CD4-positive, alpha-beta T cell treated with Interleukin-17A for 4 hours (primary cell): ENCODE data around the gene LRRC31.

Experiments used
- DNase-seq: peaks from one replicate; pipeline ENCODE4 v3.0.0-alpha.2; 2020; ENCODE audit warnings: mixed read lengths

LRRC31 gene

DNA sequence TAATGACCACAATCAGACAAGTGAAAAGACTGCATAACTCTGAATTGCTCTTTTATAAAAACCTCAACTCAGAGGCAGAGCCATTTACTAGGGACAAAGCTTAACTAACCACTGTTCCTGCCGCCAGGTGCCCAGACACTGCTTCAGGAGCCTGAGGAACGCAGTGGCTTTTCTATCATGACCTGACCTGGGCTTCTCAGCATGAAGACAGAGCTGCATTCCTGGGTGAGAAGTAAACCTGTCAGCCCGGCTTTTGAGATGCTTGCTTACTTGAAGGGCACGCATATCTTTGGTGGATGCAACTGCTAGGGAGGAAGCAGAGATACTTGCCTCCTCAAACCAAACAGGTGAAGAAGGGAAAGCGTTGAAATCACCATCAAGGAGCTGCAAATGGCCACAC is 7.9 kb downstream of the LRRC31 start:
- DNase-seq, result no peak

DNA sequence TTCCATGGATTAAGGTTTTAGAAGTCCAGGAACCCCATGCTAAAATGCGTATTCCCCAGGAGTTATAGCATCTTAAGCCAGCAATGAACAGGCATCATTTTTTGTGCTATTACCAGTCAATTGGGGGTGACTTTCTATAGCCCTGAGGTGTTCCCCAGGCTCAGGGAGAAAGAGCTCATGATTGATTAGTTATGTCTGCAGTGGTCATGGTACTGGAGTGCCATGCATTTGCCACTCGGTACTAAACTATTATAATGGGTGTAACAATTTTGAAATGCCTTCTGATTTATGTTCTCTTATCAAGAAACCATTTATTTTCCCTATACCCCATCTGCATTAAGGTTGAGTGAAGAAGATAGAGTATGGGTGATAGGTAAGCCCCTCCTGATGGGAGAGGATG is 11.9 kb downstream of the LRRC31 start:
- DNase-seq, result no peak

DNA sequence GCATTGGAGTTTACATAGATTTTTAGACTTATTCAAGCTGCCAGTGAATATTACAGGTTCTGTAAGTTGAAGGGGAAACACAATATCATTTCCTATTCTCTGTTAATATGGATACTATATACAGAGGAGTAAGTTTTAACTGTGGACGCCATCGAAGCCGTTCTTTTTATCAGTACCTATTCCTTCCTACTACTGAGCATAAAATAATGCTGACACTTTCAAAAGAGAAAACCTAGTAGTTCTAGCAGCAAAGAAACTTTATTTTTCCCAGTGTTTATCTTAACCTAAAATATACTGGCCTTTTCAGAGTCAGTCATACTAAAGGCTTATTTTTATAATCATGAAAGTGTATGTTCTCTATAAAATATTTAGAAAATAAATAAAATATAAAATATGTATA is 14.2 kb downstream of the LRRC31 start:
- no peak for DNase-seq

DNA sequence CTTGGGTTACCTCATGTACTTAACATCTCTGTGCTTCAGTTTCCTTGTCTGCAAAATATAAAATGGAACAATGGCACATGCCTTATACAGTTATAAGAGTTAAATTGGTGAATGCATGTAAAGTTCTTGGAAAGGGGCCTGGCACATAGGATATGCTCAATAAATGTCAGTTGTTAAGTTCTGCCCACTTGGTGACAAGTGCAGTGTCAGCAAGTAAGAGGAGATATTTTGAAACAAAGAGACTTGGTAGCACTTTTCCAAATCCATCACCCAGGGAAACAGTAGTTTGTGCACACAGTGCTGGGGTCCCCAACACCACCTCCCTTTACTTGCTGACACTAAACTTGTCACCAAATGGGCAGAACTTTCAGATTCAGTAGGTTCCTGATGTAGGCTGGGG is 19.1 kb downstream of the LRRC31 start:
- no peak for DNase-seq

DNA sequence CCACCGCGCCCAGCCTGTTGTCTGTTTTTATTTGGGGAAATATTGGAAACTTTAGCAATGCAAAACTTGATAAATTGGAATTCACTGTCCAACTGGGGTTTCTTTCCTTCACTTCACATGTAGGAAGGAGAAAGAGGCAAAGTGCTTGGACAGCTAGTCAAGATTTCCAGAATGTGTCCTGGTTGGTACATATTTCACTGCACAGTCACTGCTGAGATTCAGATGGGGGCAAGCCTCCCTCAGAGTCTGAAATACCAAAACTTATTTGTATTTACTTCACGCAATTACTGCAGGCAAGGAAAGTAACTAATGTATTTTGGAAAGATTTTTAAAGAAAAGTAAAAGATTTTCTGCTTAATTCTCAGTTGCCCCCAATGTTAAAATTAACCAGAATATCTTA is 21.0 kb downstream of the LRRC31 start:
- DNase-seq, result no peak

DNA sequence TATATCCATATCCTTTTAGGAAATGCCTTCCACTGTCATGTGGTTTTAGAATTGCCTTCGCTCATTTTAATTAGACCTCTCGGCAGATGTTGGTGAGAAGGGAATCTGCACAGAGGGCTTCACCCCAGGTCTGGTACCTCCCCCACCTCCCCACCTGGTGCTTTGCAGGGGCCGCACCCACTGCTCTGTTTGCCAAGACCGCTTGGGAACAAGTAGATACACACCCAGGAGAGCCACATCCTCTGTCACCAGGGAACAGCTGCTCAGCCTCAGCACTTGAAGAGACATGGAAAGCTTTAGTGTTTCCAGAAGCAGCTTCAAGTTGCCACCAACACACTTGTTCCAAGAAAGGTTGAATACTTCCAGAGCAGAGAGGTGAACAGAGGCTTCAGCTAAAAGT is 21.8 kb downstream of the LRRC31 start:
- no peak for DNase-seq

DNA sequence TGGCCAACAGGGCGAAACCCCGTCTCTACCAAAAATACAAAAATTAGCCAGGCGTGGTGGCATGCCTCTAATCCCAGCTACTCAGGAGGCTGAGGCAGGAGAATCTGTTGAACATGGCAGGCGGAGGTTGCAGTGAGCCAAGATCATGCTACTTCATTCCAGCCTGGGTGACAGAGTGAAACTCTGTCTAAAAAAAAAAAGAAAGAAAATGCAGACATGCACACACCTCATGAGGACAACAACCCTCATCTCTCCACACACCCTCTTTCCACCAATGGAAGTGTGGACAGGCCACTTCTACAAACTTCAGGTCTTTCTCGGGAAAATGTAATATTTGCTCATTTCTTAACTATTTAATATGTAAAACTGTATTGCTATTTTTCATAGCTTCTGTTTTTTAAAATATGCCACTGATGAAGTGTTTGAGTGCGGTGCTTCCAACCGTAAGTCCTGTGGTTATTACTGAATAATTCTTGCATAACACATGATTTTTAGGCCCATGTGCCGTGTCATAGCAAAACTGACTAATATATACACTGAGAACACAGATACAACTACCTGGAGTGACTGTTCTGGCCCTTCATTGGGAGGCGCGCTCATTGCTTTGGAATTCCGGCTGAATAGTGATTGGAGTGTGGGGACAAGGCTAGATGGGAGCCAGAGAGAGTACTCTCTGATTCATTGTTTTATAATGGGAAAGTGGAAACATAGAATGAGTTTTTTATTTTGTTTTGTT is 23.1 kb downstream of the LRRC31 start:
- DNase-seq, result no peak

DNA sequence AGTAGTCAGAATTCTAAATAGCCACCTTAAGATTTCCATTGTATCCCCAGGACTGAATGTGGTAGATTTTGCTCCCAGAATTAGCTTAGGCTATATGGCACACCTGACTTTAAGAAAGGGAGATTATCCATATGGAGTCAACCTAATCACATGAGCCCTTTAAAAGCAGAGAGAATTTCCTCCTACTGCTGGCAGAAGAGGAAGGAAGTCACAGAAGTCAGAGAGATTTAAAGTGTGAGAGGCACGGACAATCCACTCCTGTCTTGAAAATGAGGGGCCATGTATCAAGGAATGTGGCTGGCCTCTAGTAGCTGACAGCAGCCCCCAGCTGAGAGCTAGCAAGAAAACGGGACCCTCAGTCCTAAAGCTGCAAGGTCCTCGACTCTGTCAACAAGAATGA is 26.8 kb downstream of the LRRC31 start:
- no peak for DNase-seq

DNA sequence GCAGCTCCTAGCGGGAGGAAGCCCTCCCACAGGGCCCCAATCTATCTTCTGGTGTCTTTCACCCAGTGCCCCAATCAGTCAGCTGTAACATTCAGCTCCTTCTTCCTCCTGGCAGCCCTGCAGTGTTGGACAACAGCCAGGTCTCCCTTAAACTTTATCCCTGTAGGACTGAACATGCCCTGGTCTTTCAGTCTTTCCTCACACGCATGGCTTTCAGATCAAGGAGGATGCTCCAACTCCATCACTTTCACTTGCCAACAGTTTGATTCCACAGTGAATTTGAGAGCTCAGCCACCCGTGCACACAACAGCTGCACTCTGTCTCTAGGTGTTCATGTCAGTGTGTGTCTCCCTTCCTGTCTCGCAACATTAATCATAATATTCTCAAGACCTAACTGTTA is 28.6 kb downstream of the LRRC31 start:
- DNase-seq, result no peak

DNA sequence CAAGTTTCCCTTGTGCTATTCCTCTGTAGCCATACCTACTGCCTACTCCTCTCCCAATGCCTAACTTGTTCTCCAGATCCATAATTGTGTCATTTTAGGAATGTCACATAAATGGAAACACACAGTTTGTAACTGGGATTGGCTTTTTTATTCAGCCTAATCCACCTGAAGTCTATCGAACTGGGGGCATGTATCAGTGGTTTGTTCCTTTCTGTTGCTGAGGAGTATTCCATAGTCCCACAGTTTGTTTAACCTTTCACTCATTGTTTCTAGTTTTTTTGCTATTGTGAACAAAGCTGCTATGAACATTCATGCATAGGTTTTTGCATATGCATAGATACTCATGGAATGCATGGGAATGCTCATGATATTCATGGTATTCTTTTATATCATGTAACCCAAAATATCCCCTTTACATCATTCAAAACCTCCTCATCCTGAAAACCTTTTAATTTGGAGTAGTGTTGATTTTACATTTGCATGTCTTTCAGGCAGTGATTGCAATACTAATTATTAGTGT is 31.2 kb downstream of the LRRC31 start:
- no peak for DNase-seq

DNA sequence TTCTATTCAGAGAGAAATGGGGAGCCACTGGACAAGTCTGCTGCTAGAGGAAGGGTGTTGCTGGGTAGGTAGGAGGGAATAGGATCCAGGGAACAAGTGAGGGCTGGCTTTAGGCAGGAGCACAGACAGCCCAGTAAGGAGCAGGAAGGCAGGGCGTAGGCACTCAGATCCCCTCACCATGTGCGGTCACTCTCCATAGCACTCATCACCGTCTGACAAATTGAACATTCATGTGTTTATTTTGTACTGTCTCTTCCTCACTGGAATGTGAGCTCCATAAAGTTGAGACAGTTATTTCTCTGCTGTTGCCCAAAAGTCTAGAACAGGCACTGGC is 32.8 kb downstream of the LRRC31 start:
- DNase-seq, result no peak

DNA sequence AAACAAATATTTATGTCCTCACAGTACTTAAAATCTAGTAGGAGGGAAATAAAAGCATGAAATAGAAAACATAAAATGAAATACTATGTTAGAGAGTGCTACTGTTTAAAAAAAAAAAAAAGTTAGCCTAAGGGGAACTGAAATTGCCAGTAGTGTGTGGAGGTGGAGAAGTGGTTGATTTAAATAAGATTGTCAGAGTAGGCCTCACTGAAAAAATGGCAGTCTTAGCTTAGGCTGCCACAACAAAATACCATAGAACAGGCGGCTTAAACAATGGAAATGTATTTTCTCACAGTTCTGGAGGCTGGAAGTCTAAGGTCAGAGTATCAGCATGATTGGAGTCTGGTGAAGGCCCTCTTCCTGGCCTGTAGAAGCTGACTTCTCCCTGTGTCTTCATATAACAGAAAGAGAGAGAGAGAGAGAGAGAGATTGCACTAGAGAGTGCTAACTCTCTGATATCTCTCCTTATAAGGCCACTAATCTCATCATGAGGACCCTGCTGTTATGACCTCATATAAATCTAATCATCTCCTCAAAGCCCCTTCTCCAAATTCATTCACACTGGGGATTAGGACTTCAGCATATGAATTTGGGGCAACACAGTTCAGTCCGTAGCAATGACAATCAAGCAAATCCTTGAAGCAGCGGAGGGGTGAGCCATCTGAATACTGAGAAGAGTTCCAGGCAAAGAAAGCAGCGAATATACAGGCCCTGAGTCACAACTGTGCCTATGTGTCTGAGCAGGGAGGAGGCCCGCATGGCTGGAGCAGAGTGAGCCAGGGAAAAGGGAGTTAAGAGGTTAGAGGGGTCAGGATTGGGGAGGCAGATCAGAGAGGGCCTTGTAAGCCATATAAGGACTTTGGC is 33.4 kb downstream of the LRRC31 start:
- DNase-seq, result no peak

DNA sequence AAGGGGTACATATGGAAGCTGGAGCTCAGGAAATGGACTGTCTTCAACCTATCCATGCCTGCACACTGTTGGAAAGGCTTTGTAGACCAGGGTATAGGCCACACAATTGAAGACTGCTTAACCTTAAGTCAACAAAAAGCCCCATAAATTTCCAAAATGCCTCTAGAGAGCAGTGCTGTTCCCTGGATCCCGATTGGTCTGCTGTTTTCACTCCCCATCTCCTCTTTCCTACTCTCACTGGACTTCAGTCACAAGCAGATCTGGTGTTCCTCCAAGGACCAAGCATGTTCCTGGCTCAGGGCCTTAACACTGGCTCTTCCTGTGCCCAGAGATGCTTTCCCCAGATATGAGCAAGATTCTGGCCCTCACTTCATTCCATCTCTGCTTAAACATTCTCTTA is 34.2 kb downstream of the LRRC31 start:
- no peak for DNase-seq

DNA sequence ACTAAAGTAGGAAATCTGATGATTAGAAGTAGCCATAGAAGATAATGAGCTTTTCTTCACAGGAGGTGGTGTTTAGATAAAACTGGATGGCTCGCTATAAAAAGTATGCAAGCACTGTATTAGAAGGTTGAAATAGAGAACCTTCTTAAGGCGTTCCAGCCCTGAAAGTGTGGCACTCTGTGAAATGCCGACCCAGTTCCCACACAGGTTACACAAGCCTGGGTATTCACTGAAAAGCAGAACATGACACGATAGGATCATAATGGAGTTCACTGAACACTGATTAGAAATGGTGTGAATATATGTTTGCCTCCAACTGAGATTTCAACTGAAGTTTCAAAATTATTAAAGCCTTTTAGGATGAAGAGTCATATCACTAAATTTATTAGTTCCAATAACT is 42.0 kb downstream of the LRRC31 start:
- DNase-seq, result no peak

DNA sequence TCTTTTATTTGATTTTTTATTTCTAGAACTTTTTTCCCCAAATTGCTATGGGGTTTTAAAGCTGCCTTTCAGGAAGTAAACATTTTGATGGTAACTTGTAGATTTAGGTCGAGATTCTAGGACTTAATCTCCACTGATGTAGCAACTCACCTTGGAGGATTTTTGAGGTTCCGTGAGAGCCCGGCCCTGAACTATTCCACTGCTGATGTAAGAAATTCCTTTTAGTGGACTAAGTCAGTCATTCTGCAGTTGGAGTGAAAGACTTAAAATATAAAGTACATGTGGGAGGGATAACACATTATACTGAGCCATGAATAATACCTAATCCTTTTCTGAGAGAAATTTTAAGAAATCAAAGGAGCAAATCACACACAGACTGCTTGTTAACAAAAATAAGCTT is 44.4 kb downstream of the LRRC31 start:
- no peak for DNase-seq

DNA sequence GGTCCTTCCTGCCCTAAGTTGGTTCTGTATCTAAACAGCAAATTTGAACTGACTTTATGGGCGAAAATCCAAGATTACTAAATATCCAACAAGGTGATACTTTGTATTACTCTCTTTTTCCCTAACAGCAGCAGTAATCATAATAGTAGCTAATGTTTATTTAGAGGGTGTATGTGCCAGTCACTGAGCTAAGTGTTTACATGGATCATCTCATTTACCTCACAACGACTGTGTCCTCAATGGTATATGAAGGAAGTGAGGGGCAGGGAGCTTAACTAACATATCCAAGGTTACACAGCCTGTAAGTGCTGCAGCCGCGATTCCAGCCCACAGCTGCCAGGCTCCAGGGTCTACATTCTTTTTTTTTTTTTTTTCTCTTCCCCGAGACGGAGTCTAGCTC is 46.8 kb downstream of the LRRC31 start:
- DNase-seq, result no peak

DNA sequence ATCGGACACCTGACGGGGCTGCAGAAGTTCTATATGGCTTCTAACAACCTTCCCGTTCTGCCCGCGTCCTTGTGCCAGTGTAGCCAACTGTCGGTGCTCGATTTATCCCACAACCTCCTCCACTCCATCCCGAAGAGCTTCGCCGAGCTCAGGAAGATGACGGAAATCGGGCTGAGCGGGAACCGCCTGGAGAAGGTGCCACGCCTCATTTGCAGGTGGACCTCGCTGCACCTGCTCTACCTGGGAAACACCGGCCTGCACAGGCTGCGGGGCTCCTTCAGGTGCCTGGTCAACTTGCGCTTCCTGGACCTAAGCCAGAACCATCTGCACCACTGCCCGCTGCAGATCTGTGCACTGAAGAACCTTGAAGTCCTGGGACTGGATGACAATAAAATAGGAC is 47.2 kb downstream of the LRRC31 start:
- no peak for DNase-seq

DNA sequence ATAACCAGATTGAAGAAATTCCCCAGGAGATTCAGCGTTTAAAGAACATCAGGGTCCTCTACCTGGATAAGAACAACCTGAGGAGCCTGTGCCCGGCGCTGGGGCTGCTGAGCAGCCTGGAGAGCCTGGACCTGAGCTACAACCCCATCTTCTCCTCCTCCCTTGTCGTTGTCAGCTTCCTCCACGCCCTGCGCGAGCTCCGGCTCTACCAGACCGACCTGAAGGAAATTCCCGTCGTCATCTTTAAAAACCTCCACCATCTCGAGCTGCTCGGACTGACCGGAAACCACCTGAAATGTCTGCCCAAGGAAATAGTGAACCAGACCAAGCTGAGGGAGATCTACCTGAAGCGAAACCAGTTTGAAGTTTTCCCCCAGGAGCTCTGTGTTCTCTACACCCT is 47.6 kb downstream of the LRRC31 start:
- DNase-seq, result no peak

DNA sequence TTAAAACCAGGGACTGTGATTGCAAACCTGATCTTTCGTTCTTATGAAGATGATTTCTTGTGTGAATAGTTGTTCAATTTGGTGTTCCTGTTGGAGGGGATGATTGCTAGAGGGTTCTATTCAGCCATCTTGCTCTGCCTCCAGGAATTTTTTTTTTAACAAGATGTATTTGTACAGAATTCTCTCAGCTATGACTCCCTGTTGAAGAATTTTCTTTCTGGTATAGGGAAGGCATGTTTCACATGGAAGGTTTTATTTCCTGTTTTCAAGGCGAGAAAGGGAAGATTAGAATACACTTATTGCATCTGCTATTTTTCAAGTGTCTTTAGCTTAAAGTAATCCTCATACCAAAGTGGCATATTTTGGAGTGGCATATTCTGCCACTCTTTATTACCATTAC is 51.4 kb downstream of the LRRC31 start:
- no peak for DNase-seq

DNA sequence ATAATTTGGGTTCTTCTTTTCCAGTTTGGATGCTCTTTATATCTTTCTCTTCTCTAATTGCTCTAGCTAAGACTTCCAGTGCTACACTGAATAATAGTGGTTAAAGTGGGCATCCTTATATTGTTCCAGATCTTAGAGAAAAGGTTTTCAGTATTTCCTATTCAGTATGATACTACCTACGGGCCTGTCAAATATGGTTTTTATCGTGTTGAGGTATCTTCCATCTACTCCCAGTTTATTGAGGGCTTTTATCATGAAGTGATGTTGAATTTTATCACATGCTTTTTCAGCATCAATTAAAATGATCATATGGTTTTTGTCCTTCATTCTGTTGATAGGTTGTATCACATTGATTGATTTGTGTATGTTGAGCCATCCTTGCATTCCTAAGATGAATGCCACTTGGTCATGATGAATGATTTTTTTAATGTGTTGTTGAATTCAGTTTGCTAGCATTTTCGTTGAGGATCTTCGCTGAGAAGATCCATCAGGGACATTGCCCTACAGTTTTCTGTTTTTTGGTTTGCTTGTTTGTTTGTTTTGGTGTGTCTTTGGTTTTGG is 54.1 kb downstream of the LRRC31 start:
- DNase-seq, result no peak

DNA sequence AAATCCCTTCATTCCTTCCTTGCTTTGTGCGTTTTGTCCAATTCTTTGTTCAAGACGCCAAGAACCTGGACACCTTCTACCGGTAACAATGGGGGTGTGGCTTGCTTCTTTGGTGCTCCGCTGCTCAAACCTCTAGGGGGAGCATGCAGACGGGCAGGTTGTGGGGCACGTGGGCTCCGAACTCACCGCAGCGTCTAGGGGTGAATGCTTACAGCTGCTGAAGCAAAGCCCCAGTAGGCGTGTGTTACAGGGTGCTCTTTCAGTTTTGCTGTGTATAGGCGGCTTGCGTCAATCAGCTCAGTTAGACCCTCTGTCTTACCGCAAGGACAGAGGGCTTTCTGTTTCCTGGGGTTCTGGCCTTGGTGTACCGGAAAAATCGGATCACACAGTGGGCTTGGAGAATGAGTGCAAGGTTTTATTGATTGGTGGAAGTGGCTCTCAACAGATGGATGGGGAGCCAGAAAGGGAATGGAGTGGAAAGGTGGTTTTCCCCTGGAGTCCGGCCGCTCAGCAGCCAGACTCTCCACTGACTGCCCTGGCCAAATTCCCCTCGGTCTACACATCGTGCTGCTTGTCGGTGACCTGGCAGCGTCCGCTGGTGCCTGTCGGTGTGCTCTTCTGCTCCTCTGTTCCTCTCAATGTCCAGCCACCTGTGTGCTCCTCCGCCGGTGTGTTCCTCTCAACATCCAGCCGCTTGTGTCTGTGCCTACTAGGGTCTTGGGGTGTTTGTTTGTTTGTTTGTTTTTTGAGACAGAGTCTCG is 55.8 kb downstream of the LRRC31 start:
- peak; percentile 76 for DNase-seq

DNA sequence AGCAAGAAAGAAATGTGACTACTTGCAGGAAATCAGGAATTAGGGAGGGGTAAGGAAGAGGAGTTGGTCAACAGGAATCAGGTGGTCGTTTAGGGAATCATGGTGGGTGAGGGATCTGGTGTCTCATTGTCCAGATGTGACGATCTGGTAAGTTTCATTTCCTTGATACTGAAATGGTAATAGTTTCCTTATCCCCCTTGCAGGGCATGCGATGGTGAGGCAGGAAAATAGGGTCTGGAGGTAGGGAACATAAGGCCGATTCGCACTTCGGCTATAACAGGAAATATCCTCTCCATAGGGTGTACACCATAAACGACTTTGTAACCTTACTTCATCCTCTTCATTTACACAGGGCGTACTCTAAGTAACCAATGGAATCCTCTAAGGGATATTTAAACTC is 56.5 kb downstream of the LRRC31 start:
- DNase-seq, result no peak
